ENCODE measurements around the gene MAPK8IP2.
"Not testable (repeated sequence)": the region's sequence is repeated elsewhere in the genome, so short reads cannot be mapped to it uniquely, and the experiment has no call there.

The MAPK8IP2 gene

GRCh38 chr22:50641696-50642607, 41.4 kb downstream of the MAPK8IP2 start:
- DNase-seq = no peak

GRCh38 chr22:50643021-50643820, 42.6 kb downstream of the MAPK8IP2 start:
- DNase-seq = not testable (repeated sequence)

- DNase-seq = not testable (repeated sequence)
Observed at GRCh38 chr22:50643821-50644101, 43.2 kb downstream of the MAPK8IP2 start.

- no peak for DNase-seq
Observed at GRCh38 chr22:50653256-50653655, 52.7 kb downstream of the MAPK8IP2 start.

- not testable (repeated sequence) for DNase-seq
Observed at GRCh38 chr22:50654664-50655063, 54.1 kb downstream of the MAPK8IP2 start.

GRCh38 chr22:50656122-50657070, 55.8 kb downstream of the MAPK8IP2 start:
- DNase-seq = no peak

GRCh38 chr22:50657925-50658324, 57.3 kb downstream of the MAPK8IP2 start:
- no peak for DNase-seq

GRCh38 chr22:50659711-50660110, 59.1 kb downstream of the MAPK8IP2 start:
- not testable (repeated sequence) for DNase-seq

GRCh38 chr22:50660306-50660705, 59.7 kb downstream of the MAPK8IP2 start:
- DNase-seq = no peak
